ENCODE results near the gene ZNF473. TPM values are rescaled to one million over a fixed set of nuclear protein-coding genes. Genes with fewer than 3 reads are reported as not detected.
A peak's percentile ranks its signal among the peaks of the same experiment; 100 is the strongest.

ZNF473 gene
- total and polyA plus RNA-seq, 2 of the 13 experiments (the other 11 are each of a cell fraction or from before 2014, with no cell fraction given): 5.8 to 11.9 TPM

- TF ChIP-seq FUBP1 (CRISPR knock-in tag; IDR thresholded peaks at IDR 0.05; ENCODE audit: borderline replicate concordance) (no peak), ZNF292 (CRISPR knock-in tag; IDR thresholded peaks at IDR 0.05; ENCODE audit: borderline replicate concordance, low read depth) (peak; percentile 84), ZIK1 (CRISPR knock-in tag; IDR thresholded peaks at IDR 0.05; ENCODE audit: borderline replicate concordance, low read depth) (no peak), ARID5B (CRISPR knock-in tag; IDR thresholded peaks at IDR 0.05) (peak; percentile 25; the same call in 1 of the 2 replicates), HIVEP1 (CRISPR knock-in tag; IDR thresholded peaks at IDR 0.05) (no peak), MAFK (conservative IDR thresholded peaks at IDR 0.05 in 1 of 2, IDR thresholded peaks at IDR 0.05 in 1 of 2; ENCODE audit: low read length in 2 of 2) (peak; percentile 62 to 82), REXO4 (CRISPR knock-in tag; IDR thresholded peaks at IDR 0.05; ENCODE audit: borderline replicate concordance) (no peak), POLR2G (IDR thresholded peaks at IDR 0.05; ENCODE audit: low read depth, low read length) (no peak), PPARG (CRISPR knock-in tag; conservative IDR thresholded peaks at IDR 0.05) (no peak), ZNF136 (CRISPR knock-in tag; IDR thresholded peaks at IDR 0.05; ENCODE audit: low read depth) (no peak), ZSCAN9 (CRISPR knock-in tag; IDR thresholded peaks at IDR 0.05; ENCODE audit: borderline replicate concordance) (no peak), RELA (CRISPR knock-in tag; IDR thresholded peaks at IDR 0.05) (no peak), ETV5 (CRISPR knock-in tag; IDR thresholded peaks at IDR 0.05; ENCODE audit: borderline replicate concordance) (no peak), RFXAP (CRISPR knock-in tag; IDR thresholded peaks at IDR 0.05; ENCODE audit: borderline replicate concordance) (no peak), SNAI1 (CRISPR knock-in tag; IDR thresholded peaks at IDR 0.05; ENCODE audit: borderline replicate concordance) (no peak), SALL1 (CRISPR knock-in tag; IDR thresholded peaks at IDR 0.05) (peak; percentile 47; the same call in 1 of the 2 replicates), ZMAT3 (CRISPR knock-in tag; conservative IDR thresholded peaks at IDR 0.05) (no peak), GLI4 (CRISPR knock-in tag; IDR thresholded peaks at IDR 0.05; ENCODE audit: borderline replicate concordance) (no peak), RXRB (CRISPR knock-in tag; IDR thresholded peaks at IDR 0.05; ENCODE audit: borderline replicate concordance) (no peak), NR2F6 (IDR thresholded peaks at IDR 0.05) (0 out of 2 replicates have a peak, but pooled peaks have one; percentile 7), NR2F6 (CRISPR knock-in tag; IDR thresholded peaks at IDR 0.05) (peak; percentile 30; the same call in 1 of the 2 replicates), SKI (IDR thresholded peaks at IDR 0.05; ENCODE audit: partially characterized antibody) (no peak), MIER3 (CRISPR knock-in tag; IDR thresholded peaks at IDR 0.05; ENCODE audit: borderline replicate concordance) (0 out of 2 replicates have a peak, but pooled peaks have one; percentile 27), ZFY (CRISPR knock-in tag; IDR thresholded peaks at IDR 0.05) (no peak), ZBTB38 (CRISPR knock-in tag; IDR thresholded peaks at IDR 0.05) (no peak), ZNF607 (CRISPR knock-in tag; IDR thresholded peaks at IDR 0.05; ENCODE audit: borderline replicate concordance) (no peak), STAT5B (CRISPR knock-in tag; IDR thresholded peaks at IDR 0.05) (no peak), YY1 (IDR thresholded peaks at IDR 0.05; ENCODE audit: insufficient read depth, insufficient replicate concordance, low read depth, low read length) (no peak)
Observed at GRCh38 chr19:50022823-50023222, 3.0 kb upstream of the ZNF473 start (continued).
